GM20431 (cell line): ENCODE results near the gene HSD17B3.
"Not testable (repeated sequence)": the region's sequence is repeated elsewhere in the genome, so short reads cannot be mapped to it uniquely, and the experiment has no call there.

ENCODE experiments used
- in situ Hi-C: fragments of 300-500 bp; cut with MseI, MboI; formaldehyde crosslinking; loops from one replicate; pipeline ENCODE4 v1.15.0; 2020; ENCODE audit warnings: low sequenced_read_pairs; ENCODE audit not compliant: unreplicated experiment

The HSD17B3 gene

GRCh38 chr9:96243778-96244177, 58.2 kb downstream of the HSD17B3 start:
- in situ Hi-C loops = no loop called here

- in situ Hi-C loops = no loop called here
Observed at GRCh38 chr9:96242811-96243210, 59.2 kb downstream of the HSD17B3 start.

DNA sequence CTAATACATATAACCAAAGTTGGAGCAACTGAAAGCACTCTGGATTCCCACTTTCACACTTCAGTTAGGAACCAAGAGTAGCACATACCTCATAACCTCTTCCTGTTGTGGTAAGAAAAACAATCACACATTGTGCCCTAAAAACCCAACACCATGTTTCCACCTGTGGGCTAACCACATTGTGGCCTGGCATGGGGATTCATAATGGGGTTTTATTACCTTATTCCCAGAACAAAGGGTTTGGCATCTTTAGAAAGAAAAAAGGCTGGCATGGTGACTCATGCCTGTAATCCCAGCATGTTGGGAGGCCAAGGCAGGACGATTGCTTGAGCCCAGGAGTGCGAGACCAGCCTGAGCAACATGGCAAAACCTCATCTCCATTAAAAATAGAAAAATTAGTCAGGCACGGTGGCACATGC, 60.6 kb downstream of the HSD17B3 start:
- in situ Hi-C loops = no loop called here

DNA sequence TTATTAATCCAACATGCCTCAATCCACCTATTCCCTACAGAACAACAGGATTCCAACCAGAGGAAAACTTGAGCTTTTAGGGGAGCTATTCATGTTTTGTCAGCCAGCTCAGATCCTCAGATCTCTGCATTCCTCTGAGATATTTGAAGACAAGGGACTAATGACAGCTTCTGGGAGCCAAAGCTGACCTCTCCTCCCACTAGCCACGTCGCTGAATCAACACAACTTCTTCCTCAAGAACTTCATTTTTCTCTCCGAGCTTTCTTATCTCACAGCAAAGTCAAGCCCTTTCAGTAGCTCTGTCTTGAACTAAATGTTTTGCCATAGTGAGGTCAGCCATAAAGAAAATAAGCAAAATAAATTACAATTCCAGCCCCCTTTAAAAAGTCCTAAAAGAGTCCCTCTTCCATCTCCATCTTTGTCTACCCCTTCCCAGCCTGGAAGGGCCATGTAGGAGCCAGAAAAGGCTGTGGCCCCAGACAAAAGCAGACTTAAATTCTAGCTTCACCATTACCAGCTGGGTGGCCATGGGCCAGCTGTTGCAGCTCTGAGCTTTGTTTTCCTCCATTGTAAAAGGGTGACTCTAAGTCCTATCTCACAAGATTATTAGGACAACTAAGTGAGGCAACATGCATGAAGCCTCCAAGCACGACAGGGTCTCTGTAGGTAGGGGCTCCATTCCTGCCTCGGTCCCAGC, 65.0 kb downstream of the HSD17B3 start:
- in situ Hi-C loops = no loop called here

GRCh38 chr9:96236337-96236736, 65.6 kb downstream of the HSD17B3 start:
- in situ Hi-C loops = not testable (repeated sequence)

DNA sequence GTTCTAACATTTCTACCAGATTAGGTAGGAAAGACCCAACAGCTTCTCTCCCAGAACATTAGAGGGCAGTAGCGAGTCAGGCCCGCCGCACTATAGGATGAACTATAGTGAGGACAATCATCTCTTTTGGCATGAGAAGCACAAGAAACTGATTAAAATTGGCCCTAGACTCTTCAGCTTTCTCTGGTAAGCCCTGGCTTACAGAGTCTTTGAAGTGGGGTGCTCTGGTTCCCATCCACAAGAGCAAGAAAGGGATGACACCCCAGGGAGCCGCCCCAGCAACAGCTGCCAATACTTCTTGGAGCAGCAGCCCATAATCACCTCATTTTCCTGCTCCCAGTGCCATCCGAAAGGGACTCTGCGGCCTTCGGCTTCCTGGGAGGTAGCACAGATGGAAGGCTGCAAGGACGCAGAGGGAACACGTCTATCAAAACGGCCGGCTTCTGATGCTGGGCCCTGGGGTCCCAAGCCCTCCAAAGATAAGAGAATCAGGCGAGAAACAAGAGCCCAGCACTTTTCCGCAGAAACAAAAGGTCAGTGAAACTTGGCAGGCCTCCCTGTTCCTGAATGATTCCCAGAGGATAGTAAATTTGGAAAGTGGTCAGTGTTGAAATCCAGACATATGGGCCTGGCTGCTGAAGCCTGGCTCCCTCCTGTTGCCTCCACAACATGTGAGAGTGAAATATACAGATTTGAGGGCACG, 69.3 kb downstream of the HSD17B3 start:
- in situ Hi-C loops = no loop called here

- in situ Hi-C loops = no loop called here
Observed at GRCh38 chr9:96232164-96232538, 69.8 kb downstream of the HSD17B3 start.

DNA sequence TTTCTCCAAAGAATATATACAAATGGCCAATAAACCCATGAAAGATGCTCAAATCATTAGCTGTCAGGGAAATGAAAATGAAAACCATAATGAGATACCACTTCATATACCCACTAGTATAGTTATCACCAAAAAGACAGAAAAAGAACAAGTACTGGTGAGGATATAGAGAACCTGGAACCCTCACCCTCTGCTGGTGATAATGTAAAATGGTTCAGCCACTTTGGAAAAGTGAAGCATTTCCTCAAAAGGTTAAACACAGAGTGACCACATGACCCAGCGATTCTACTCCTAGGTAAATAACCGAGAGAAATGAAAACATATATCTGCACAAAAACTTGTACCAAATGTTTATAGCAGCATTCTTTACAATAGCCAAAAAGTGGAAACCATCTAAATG, 72.0 kb downstream of the HSD17B3 start:
- in situ Hi-C loops = no loop called here

GRCh38 chr9:96222132-96222531, 79.8 kb downstream of the HSD17B3 start:
- in situ Hi-C loops = no loop called here

DNA sequence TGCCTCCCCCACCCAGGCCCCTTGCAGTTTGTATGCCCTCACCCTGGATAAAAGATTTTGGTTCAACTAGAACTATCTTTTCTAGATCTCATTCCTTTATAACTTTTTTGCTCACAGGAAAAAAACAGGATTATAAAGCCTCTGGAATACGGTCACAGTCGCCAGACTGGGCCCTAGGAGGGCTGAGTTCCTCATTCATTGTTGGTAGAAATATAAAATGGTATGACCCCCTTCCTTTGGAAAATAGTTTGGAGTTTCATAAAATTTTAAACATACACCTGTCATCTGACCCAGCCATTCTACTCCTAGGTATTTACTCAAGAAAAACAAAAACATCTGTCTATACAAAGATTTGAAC, 82.1 kb downstream of the HSD17B3 start:
- in situ Hi-C loops = no loop called here

DNA sequence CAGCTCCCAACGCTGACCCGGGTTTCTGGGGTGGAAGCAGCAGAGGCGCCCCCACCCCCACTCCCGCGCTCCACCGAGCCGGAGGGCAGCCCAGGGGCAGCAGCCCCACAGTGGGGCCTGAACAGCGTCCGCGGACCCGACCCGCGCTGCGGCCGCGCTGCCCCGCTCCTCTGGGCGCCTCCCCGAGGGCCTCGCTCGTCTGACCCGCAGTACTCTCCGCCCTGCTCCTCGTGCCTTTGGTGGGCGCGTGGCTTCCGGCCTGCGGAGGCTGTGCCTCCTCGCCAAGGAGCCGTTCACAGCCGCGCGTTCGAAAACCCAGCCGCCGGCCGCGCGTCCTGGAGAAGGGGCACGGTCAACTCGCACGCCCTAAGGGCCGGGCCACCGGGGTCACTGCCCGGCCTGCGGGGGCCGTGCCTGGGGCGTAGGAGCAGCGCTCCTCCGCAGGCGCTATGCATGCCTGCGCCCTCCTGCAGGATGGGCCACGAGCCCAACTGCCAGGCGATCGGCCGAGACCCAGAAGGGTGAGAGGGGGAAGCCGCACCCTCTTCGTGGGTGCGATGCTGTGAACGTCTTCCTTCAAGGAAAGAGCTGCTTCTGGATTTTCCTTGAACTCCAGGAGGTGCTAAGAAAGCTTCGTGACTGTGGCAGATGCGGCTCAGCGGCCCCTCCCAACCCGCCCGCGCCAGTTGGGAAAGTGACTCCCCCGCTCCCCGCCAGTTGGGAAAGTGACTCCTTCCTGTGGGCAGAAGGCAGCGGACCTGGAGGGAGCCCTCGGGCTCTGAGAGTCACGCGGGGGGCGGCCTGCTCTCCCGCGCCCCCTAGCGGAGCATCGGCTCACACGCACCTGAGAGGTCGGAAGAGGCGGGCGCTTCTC, 82.7 kb downstream of the HSD17B3 start:
- in situ Hi-C loops = no loop called here

- in situ Hi-C loops = no loop called here
Observed at GRCh38 chr9:96217754-96218693, 84.0 kb downstream of the HSD17B3 start.

GRCh38 chr9:96217294-96217707, 84.7 kb downstream of the HSD17B3 start:
- in situ Hi-C loops = no loop called here

DNA sequence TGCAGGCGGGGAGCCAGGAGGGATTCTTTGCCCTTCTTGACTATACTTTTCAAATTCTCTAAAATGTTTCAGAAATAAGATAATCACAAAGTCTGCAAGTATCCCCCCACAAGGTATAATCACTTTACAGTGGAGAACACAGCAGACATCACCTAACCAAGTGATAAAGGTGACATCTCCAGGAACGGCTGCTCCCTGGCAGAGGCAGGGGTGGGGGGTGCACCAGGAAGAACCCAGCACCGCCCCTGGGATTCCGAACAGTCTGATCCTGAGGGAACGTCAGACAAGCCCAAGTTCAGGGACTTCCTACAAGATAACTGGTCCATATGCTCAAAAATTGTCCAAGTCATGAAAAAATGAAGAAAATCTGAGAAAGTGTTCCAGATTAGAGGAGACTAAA, 85.4 kb downstream of the HSD17B3 start:
- in situ Hi-C loops = no loop called here

DNA sequence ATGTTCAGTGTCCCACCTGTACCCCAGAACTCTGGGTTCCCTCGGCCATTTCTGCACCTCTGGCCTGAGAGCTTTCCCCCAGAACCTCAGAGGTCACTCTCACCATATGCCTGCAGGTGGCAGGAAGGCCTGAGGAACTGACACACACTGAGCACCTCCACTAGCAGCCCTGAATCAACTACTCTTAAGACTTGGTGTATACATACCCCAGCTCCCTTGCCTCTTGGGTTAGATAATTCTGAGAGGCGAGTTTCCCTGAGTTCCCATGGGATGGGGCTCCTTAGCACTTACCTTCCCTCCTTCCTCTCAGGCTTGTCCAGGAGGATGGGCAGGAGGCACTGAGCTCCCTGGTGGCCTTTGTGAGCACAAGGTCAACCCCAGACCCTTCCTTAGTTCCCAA, 86.1 kb downstream of the HSD17B3 start:
- in situ Hi-C loops = no loop called here

DNA sequence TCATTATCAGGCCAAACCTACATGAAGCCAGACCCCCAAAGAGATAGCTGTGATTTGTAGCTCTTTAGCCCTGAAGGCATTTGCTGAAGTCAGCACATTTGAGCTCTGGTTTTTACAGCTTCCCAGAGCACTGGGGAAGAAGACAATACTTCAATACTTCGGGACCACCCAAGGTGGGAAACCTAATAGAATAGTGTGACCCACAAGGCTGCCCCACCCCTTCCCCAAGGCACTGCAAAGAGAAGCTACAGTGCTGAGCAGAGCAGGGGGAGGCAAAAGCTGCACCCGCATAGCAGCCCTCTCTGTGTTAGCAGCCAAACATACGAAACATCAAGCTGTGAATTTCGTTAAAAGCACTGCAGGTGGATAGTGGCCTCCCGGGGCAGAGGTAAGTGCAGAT, 87.3 kb downstream of the HSD17B3 start:
- in situ Hi-C loops = no loop called here

- in situ Hi-C loops = no loop called here
Observed at GRCh38 chr9:96209407-96210271, 92.3 kb downstream of the HSD17B3 start.

DNA sequence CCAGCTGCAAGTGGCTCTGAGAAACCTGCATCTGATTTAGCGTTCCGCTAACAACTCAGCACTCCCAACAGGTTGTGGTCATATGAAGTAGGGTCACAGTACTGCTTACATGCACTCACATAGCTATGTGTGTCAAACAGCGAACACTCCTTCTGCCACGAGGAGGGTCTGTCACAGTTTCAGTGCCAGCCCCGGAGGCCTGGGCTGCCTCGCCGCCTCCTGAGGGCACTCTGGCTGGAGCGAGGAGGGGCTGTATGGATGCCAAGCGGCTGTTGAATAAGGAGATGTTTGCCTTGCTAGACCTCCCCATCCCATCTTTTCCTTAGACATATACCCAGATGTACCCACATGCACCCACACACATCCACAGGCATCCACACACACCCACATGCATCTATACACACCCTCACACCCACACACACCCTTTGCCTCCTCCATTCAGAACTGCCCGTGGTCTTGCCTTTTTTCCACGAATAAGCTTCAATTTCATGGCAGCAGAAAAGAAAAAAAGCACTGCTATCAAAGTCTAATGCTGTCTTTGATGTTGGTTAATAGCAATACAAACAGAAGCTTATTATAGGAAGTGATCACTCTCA, 95.7 kb downstream of the HSD17B3 start:
- in situ Hi-C loops = no loop called here

- in situ Hi-C loops = no loop called here
Observed at GRCh38 chr9:96204853-96205252, 97.1 kb downstream of the HSD17B3 start.
